Spleen (tissue), 11 donors: Measurements from ENCODE around the gene HNRNPF. TPM values are rescaled to one million over a fixed set of nuclear protein-coding genes. Genes with fewer than 3 reads are reported as not detected.
"Not testable (repeated sequence)": the region's sequence is repeated elsewhere in the genome, so short reads cannot be mapped to it uniquely, and the experiment has no call there.

Experiments used
- DNase-seq: peaks from one replicate; pipeline ENCODE4 v3.0.0-alpha.2; 2020
- H3K27ac ChIP-seq, 8 donors: fragments of 200-600 bp; sonication (generic) in 7 of 8; 1 replicate in 4 of 8; 2 replicates in 4 of 8; pipeline versions ENCODE4 v1.5.0 to v1.8.0; 2016 to 2021; ENCODE audit warnings: inconsistent platforms in 4 of 8, mild to moderate bottlenecking in 4 of 8, moderate library complexity in 1 of 8
- H3K27me3 ChIP-seq, 7 donors: fragments of 200-600 bp; sonication (generic) in 6 of 7; replicated peaks in 1 of 7; 1 replicate in 4 of 7; 2 replicates in 3 of 7; pipeline versions ENCODE4 v1.5.0 to v1.8.0; 2016 to 2021; ENCODE audit warnings: inconsistent platforms in 3 of 7, mild to moderate bottlenecking in 1 of 7
- H3K36me3 ChIP-seq, 6 donors: fragments of 200-600 bp; sonication (generic) in 5 of 6; 1 replicate in 4 of 6; 2 replicates in 2 of 6; pipeline versions ENCODE4 v1.5.0 to v1.8.0; 2016 to 2021; ENCODE audit warnings: inconsistent platforms in 2 of 6
- H3K4me1 ChIP-seq, 6 donors: fragments of 200-600 bp; sonication (generic) in 5 of 6; 1 replicate in 3 of 6; 2 replicates in 3 of 6; pipeline versions ENCODE4 v1.5.0 to v1.8.0; 2016 to 2021; ENCODE audit warnings: inconsistent platforms in 3 of 6
- H3K4me3 ChIP-seq, 8 donors: fragments of 200-600 bp; sonication (generic) in 7 of 8; 1 replicate in 4 of 8; 2 replicates in 4 of 8; pipeline versions ENCODE4 v1.5.0 to v1.8.0; 2016 to 2021; ENCODE audit warnings: inconsistent platforms in 4 of 8, mild to moderate bottlenecking in 4 of 8, moderate library complexity in 2 of 8
- H3K9me3 ChIP-seq, 8 donors: fragments of 200-600 bp; sonication (generic) in 7 of 8; 1 replicate in 4 of 8; 2 replicates in 4 of 8; pipeline versions ENCODE4 v1.5.0 to v1.8.0; 2016 to 2021; ENCODE audit warnings: inconsistent platforms in 4 of 8
- POLR2A ChIP-seq, 3 donors: fragments of 450-650 bp; IDR thresholded peaks; one replicate each; pipeline ENCODE4 v1.5.1; 2017; ENCODE audit warnings: antibody characterized with exemption in 3 of 3, mild to moderate bottlenecking in 1 of 3
- POLR2AphosphoS5 ChIP-seq, 3 donors: sonication (generic); formaldehyde crosslinking; IDR thresholded peaks; one replicate each; pipeline ENCODE4 v1.5.1; 2017; ENCODE audit warnings: antibody characterized with exemption in 3 of 3
- WGBS, 5 donors: extraction: QIAGEN DNeasy Blood & Tissue Kit in 3 of 5; methylation state at CpG; one replicate each; pipeline versions ENCODE4 v1.1.5 to v1.1.7; 2013 to 2018; 5-methylcytosine and 5-hydroxymethylcytosine counted together
- intact Hi-C: fragments of 100-400 bp; cut with DNase I; formaldehyde crosslinking; loops from one replicate; pipeline ENCODE4 v1.15.0; 2023; ENCODE audit warnings: low total_unique reads
- polyA plus RNA-seq, 3 donors: library from polyadenylated mRNA; stranded (reverse); fragments of 200-250 nt; gene quantifications; one replicate each; pipeline ENCODE4 v1.2.1, GENCODE V29; 2013
- total RNA-seq, 7 donors: library from RNA; depleted of rRNA in 3 of 7; stranded (reverse); fragments of >200 nt in 3 of 7; fragmentation: NEBNext Ultra II Directional in 4 of 7; extraction: Animal tissue kit (Norgen Biotek cat#: 25700) in 4 of 7; gene quantifications; one replicate each; pipeline versions ENCODE4 v1.1.0 to v1.2.1, GENCODE V29; 2016 to 2021
- TF ChIP-seq, protein P1 (sequence below), 11 experiments: fragments of 200-600 bp in 7 of 11; fragments of 450-650 bp in 4 of 11; sonication (generic) in 4 of 11; IDR thresholded peaks in 8 of 11; conservative IDR thresholded peaks in 3 of 11; 1 replicate in 7 of 11; 2 replicates in 4 of 11; pipeline versions ENCODE4 v1.4.0 to v1.8.0; 2016 to 2021; ENCODE audit warnings: antibody characterized with exemption in 11 of 11, inconsistent platforms in 4 of 11, mild to moderate bottlenecking in 1 of 11
- donor health status: healthy with polysubstance abuse.
- donor health status: DM: no; HTN: no; CAD: no; lungs with moderate emphysema.
- donor health status: DM: no; HTN: no; CAD: no.
- donor health status: Bipolar disorder and iron deficiency.
- donor health status: healthy.
- donor health status: DM: no; HTN: no; CAD: no.
- donor health status: DM: yes; HTN: yes; CAD: no.

Gene HNRNPF
- total and polyA plus RNA-seq, 10 donors, result 82.8 to 253 (median 173) TPM

DNA sequence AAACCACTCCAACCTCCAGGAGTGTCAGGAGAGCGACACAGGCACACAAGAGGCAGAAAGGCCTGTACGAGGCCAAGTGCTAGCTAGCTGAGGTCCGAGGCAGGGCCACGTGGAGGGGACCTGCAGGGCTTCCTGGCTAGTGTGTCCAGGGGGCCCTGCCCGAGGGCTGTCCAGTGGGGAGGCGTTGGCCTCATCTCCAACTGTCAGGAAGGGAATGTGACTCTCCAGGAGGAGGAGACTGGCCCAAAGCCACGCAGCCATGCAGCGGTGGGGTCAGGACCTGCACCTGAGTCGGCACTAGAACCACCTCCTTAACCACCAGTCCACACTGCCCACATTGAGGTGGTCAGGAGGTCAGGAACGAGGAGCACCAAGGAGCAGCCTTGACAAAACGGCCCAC lies 69.8 kb downstream of the HNRNPF start:
- WGBS, 5 donors, result 57 to 70% (median 66%) methylated on average over 11 of the region's 11 CpGs
- intact Hi-C loops, result no loop called here
- Histone ChIP-seq H3K36me3 (no peaks in the 10 kb centered on the region), H3K4me1 (peaks cover 0 to 36% (median 14%) of the 10 kb centered on the region in 6 donors), H3K4me3 (no peak overlapping the region), H3K9me3 (no peaks in the 10 kb centered on the region), H3K27ac (no peak overlapping the region), H3K27me3 (peaks cover 0 to 15% (median 0%) of the 10 kb centered on the region in 7 donors)
- TF ChIP-seq POLR2A (IDR thresholded peaks at IDR 0.05) (no peak), POLR2AphosphoS5 (IDR thresholded peaks at IDR 0.05) (no peak)
- TF ChIP-seq, protein P1, sequence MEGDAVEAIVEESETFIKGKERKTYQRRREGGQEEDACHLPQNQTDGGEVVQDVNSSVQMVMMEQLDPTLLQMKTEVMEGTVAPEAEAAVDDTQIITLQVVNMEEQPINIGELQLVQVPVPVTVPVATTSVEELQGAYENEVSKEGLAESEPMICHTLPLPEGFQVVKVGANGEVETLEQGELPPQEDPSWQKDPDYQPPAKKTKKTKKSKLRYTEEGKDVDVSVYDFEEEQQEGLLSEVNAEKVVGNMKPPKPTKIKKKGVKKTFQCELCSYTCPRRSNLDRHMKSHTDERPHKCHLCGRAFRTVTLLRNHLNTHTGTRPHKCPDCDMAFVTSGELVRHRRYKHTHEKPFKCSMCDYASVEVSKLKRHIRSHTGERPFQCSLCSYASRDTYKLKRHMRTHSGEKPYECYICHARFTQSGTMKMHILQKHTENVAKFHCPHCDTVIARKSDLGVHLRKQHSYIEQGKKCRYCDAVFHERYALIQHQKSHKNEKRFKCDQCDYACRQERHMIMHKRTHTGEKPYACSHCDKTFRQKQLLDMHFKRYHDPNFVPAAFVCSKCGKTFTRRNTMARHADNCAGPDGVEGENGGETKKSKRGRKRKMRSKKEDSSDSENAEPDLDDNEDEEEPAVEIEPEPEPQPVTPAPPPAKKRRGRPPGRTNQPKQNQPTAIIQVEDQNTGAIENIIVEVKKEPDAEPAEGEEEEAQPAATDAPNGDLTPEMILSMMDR (IDR thresholded peaks at IDR 0.05 in 8 of 11, conservative IDR thresholded peaks at IDR 0.05 in 3 of 11), result no peak
- DNase-seq, result no peak

DNA sequence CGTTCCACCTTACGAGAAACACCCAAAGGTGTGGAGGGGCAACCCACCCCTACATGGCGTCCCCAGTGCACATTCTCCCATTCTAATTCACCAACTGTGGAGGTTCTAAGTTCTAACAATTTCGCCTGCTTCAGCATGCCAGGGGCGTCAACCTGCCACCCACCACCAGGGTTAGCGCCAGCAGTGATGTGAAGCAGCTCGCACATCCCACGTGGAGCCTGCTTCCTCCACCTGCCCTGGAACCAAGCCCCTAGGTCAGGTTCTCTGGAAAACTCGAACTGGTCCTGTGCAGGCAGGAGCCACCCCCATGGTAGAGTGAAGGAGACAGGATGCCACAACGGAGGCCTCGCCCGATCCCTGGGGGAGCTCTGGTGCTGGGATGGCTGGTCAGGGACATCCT lies 70.9 kb downstream of the HNRNPF start:
- Histone ChIP-seq H3K27ac (no peak overlapping the region), H3K9me3 (no peaks in the 10 kb centered on the region), H3K4me1 (peaks cover 0 to 36% (median 14%) of the 10 kb centered on the region in 6 donors), H3K4me3 (no peak overlapping the region), H3K36me3 (no peaks in the 10 kb centered on the region), H3K27me3 (peaks cover 0 to 15% (median 0%) of the 10 kb centered on the region in 7 donors)
- TF ChIP-seq POLR2AphosphoS5 (IDR thresholded peaks at IDR 0.05) (peak in 1 of 3 donors; percentile 27), POLR2A (IDR thresholded peaks at IDR 0.05) (no peak)
- no peak for DNase-seq
- 75 to 81% (median 76%) methylated on average over 11 to 12 of the region's 12 CpGs for WGBS, 5 donors
- intact Hi-C loops, result no loop called here

DNA sequence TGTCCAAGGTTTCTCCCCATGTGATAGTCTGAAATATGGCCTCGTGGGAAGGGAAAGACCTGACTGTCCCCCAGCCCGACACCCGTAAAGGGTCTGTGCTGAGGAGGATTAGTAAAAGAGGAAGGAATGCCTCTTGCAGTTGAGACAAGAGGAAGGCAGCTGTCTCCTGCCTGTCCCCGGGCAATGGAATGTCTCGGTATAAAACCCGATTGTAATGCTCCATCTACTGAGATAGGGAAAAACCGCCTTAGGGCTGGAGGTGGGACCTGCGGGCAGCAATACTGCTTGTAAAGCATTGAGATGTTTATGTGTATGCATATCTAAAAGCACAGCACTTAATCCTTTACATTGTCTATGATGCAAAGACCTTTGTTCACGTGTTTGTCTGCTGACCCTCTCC lies 71.5 kb downstream of the HNRNPF start:
- intact Hi-C loops, result not testable (repeated sequence)
- 20 to 35% (median 28%) methylated on average over 5 to 9 of the region's 9 CpGs for WGBS, 5 donors

DNA sequence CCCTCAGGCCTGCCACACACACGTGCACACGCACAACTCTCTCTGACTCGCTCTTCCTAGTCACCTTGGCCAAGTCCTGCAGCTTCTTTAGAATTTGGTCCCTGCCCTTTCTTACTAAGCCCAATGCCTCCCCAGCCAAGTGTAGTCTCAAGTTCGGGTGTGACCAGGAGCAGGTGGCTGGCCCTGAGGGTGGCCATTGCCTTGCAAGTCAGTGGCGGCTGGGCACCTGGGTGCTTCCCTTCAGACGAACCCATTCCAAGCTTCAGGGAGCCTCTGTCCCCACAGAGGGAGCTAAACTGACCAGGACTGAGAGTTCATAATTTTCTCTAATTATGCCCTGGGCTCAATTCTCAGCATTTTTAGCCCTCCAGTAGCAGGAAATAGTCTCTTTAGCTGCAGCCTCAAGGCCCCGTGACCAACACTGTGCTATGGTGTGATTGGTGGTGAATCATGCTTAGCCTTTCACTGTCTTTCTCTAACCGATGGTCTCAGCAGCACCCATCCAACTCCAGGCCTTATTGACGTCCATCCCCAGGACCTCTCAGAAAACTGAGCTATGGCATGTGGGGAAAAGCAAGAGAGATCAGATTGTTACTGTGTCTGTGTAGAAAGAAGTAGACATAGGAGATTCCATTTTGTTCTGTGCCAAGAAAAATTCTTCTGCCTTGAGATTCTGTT lies 72.2 kb downstream of the HNRNPF start:
- peak overlapping the region in 1 of 8 donors; percentile 10 for H3K27ac ChIP-seq
- TF ChIP-seq POLR2A (IDR thresholded peaks at IDR 0.05), result no peak
- no peak for TF ChIP-seq POLR2AphosphoS5 (IDR thresholded peaks at IDR 0.05)
- TF ChIP-seq, protein P1 (IDR thresholded peaks at IDR 0.05 in 8 of 11, conservative IDR thresholded peaks at IDR 0.05 in 3 of 11), result no peak
- DNase-seq, result no peak
- H3K4me1 ChIP-seq, result peaks cover 0 to 50% (median 18%) of the 10 kb centered on the region in 6 donors
- peaks cover 0 to 15% (median 0%) of the 10 kb centered on the region in 7 donors for H3K27me3 ChIP-seq
- no peak overlapping the region for H3K4me3 ChIP-seq
- WGBS, 5 donors, result 73 to 85% (median 82%) methylated on average over 9 of the region's 9 CpGs
- H3K9me3 ChIP-seq, result no peaks in the 10 kb centered on the region
- H3K36me3 ChIP-seq, result no peaks in the 10 kb centered on the region
- intact Hi-C loops, result no loop called here

More for the DNA sequence above, 71.5 kb downstream of the HNRNPF start:
- not testable (repeated sequence) for H3K4me3 ChIP-seq, H3K9me3 ChIP-seq, H3K27ac ChIP-seq, H3K36me3 ChIP-seq, DNase-seq
- Histone ChIP-seq H3K27me3 (peaks cover 0 to 15% (median 0%) of the 10 kb centered on the region in 7 donors), H3K4me1 (peaks cover 0 to 42% (median 15%) of the 10 kb centered on the region in 6 donors)

DNA sequence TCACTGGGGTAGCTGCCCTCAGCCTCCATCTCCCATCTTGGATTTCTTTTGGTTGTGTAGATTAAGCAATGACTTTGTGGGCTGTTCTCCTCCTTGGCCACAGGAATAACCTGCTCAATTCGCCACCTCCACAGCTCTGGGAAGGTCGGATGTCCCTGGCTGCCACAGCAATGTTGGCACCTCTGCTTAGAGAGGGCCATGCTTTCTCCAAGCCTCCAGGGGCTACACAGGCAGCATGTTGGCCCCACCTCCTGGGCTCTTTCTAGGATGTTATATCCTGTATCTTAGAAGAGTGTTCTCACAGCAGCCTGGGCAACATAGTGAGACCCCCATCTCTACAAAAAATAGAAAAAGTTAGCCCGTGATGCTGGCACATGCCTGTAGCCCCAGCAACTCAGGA lies 72.9 kb downstream of the HNRNPF start:
- H3K27ac ChIP-seq, result no peak overlapping the region
- H3K4me1 ChIP-seq, result peaks cover 0 to 53% (median 22%) of the 10 kb centered on the region in 6 donors
- H3K27me3 ChIP-seq, result peaks cover 0 to 15% (median 0%) of the 10 kb centered on the region in 7 donors
- no peak for DNase-seq
- TF ChIP-seq POLR2A (IDR thresholded peaks at IDR 0.05) (no peak), POLR2AphosphoS5 (IDR thresholded peaks at IDR 0.05) (no peak)
- TF ChIP-seq, protein P1 (IDR thresholded peaks at IDR 0.05 in 8 of 11, conservative IDR thresholded peaks at IDR 0.05 in 3 of 11), result no peak
- intact Hi-C loops, result no loop called here
- WGBS, 5 donors, result 68 to 94% (median 81%) methylated on average over 3 of the region's 3 CpGs
- H3K36me3 ChIP-seq, result no peaks in the 10 kb centered on the region
- H3K4me3 ChIP-seq, result no peak overlapping the region
- no peaks in the 10 kb centered on the region for H3K9me3 ChIP-seq
